Measurements from ENCODE around the gene TMEM245. TPM values are rescaled to one million over a fixed set of nuclear protein-coding genes. Genes with fewer than 3 reads are reported as not detected.

TMEM245 gene
- total RNA-seq, 1 donor from 2014 or later = 85.3 TPM

DNA sequence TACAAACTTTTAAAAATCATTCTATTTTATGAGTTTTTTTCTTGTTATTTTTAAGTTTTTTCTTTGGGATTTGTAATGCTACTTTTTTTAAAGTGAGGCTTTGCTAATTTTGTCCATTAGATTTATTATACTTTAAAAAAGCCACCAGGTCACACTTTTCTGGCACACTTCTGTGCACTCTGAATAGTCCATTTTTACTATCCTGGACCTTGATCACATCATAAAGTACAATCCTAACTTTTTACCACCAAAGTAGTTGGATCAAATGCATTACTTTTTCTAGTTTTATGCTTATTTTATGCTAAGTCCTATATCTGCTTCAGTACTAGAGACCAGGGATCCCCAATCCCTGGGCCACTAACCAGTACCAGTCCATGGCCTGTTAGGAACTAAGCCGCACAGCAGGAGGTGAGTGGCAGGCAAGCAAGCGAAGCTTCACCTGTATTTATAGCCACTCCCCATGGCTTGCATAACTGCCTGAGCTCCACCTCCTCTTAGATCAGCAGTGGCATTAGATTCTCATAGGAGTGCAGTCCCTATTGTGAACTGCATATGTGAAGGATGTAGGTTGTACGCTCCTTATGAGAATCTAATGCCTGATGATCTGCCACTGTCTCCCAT is 31.3 kb upstream of the TMEM245 start:
- no peaks in the 10 kb centered on the region for H4K20me1 ChIP-seq (ENCODE audit: low read depth)
- H2AFZ ChIP-seq (replicated peaks) = no peak overlapping the region
- Mint-ChIP-seq H3K4me3 (no peak overlapping the region), H3K27me3 (ENCODE audit: insufficient read depth, low read depth) (no peaks in the 10 kb centered on the region), H3K9me3 (peaks cover 25% of the 10 kb centered on the region), H3K4me1 (no peaks in the 10 kb centered on the region), H3K36me3 (no peaks in the 10 kb centered on the region), H3K27ac (no peak overlapping the region)
- H3K27me3 ChIP-seq = no peaks in the 10 kb centered on the region
- H3K4me1 ChIP-seq = no peaks in the 10 kb centered on the region
- H3K79me2 ChIP-seq (ENCODE audit: low read depth) = no peaks in the 10 kb centered on the region
- no peak overlapping the region for H3K27ac ChIP-seq
- no peak overlapping the region for H3K9ac ChIP-seq
- no peaks in the 10 kb centered on the region for H3K9me3 ChIP-seq (ENCODE audit: low read depth)
- TF ChIP-seq, protein P1, sequence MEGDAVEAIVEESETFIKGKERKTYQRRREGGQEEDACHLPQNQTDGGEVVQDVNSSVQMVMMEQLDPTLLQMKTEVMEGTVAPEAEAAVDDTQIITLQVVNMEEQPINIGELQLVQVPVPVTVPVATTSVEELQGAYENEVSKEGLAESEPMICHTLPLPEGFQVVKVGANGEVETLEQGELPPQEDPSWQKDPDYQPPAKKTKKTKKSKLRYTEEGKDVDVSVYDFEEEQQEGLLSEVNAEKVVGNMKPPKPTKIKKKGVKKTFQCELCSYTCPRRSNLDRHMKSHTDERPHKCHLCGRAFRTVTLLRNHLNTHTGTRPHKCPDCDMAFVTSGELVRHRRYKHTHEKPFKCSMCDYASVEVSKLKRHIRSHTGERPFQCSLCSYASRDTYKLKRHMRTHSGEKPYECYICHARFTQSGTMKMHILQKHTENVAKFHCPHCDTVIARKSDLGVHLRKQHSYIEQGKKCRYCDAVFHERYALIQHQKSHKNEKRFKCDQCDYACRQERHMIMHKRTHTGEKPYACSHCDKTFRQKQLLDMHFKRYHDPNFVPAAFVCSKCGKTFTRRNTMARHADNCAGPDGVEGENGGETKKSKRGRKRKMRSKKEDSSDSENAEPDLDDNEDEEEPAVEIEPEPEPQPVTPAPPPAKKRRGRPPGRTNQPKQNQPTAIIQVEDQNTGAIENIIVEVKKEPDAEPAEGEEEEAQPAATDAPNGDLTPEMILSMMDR (IDR thresholded peaks at IDR 0.05) = no peak
- TF ChIP-seq EZH2 (IDR thresholded peaks at IDR 0.05) (no peak), EZH2phosphoT487 (IDR thresholded peaks at IDR 0.05) (no peak)
- no peak for DNase-seq (ENCODE audit: low spot score)
- H3K36me3 ChIP-seq = no peaks in the 10 kb centered on the region
- H3K4me3 ChIP-seq = no peak overlapping the region
- no peak overlapping the region for H3K4me2 ChIP-seq
- no peaks in the 10 kb centered on the region for H3F3A ChIP-seq (ENCODE audit: low read depth)

DNA sequence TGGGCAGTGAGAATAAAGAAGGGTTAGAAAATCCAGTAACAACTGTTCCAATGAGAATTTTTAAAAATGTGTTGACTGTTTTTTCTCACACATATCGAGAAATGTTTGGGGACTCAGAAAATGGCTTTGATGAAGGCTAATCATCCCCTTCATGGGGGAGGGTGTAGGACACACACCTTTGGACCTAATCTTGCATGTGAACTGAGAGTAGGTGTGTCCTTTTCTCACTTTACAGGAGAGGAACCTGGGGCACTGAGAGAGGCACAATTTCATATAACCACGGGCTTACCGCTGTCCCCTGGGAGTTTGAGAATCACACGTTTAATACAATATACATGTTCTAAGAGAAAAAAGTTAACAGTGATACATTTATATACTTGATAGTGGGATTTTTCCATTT is 30.0 kb upstream of the TMEM245 start:
- no peak for TF ChIP-seq EZH2 (IDR thresholded peaks at IDR 0.05)
- TF ChIP-seq, protein P1 (IDR thresholded peaks at IDR 0.05) = no peak
- TF ChIP-seq EZH2phosphoT487 (IDR thresholded peaks at IDR 0.05) = no peak
- peaks cover 25% of the 10 kb centered on the region for H3K9me3 Mint-ChIP-seq

DNA sequence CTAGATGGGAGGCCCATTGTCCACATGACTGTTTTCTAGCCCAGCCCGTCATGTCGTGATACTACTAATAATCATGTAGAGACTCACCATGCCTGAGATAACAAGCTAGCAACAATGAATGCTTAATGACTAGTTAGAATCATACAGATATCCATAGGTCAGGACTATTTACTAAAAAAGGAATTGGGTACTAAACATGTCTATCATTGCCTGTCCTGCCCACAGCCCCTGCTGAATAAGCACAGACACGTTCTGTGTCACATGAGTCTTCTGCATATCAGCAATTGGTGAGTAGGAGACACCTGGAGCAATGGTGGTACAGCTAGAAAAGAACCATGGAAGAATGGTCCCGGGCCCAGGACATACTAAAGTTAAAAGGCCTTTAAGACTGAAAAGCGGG is 29.3 kb upstream of the TMEM245 start:
- Mint-ChIP-seq H3K36me3 (no peaks in the 10 kb centered on the region), H3K9me3 (peaks cover 19% of the 10 kb centered on the region), H3K27me3 (ENCODE audit: insufficient read depth, low read depth) (no peaks in the 10 kb centered on the region), H3K4me3 (no peak overlapping the region), H3K27ac (no peak overlapping the region), H3K4me1 (no peaks in the 10 kb centered on the region)
- Histone ChIP-seq H3K9me3 (ENCODE audit: low read depth) (no peaks in the 10 kb centered on the region), H3K36me3 (no peaks in the 10 kb centered on the region), H3K4me1 (no peaks in the 10 kb centered on the region), H2AFZ (replicated peaks) (no peak overlapping the region), H3K27me3 (no peaks in the 10 kb centered on the region), H3F3A (ENCODE audit: low read depth) (no peaks in the 10 kb centered on the region), H3K27ac (no peak overlapping the region), H3K4me2 (no peak overlapping the region), H4K20me1 (ENCODE audit: low read depth) (no peaks in the 10 kb centered on the region), H3K4me3 (no peak overlapping the region), H3K9ac (no peak overlapping the region), H3K79me2 (ENCODE audit: low read depth) (no peaks in the 10 kb centered on the region)
- TF ChIP-seq, protein P1 (IDR thresholded peaks at IDR 0.05) = no peak
- TF ChIP-seq EZH2phosphoT487 (IDR thresholded peaks at IDR 0.05) (no peak), EZH2 (IDR thresholded peaks at IDR 0.05) (no peak)
- DNase-seq (ENCODE audit: low spot score) = no peak

More for the DNA sequence above, 30.0 kb upstream of the TMEM245 start:
- Histone ChIP-seq H2AFZ (replicated peaks) (no peak overlapping the region), H3K4me3 (no peak overlapping the region), H4K20me1 (ENCODE audit: low read depth) (no peaks in the 10 kb centered on the region), H3K4me2 (no peak overlapping the region), H3K9me3 (ENCODE audit: low read depth) (no peaks in the 10 kb centered on the region), H3K4me1 (no peaks in the 10 kb centered on the region), H3F3A (ENCODE audit: low read depth) (no peaks in the 10 kb centered on the region), H3K36me3 (no peaks in the 10 kb centered on the region), H3K27ac (no peak overlapping the region), H3K27me3 (no peaks in the 10 kb centered on the region), H3K79me2 (ENCODE audit: low read depth) (no peaks in the 10 kb centered on the region), H3K9ac (no peak overlapping the region)
- no peaks in the 10 kb centered on the region for H3K36me3 Mint-ChIP-seq
- no peak for DNase-seq (ENCODE audit: low spot score)
- no peaks in the 10 kb centered on the region for H3K27me3 Mint-ChIP-seq (ENCODE audit: insufficient read depth, low read depth)
- H3K4me1 Mint-ChIP-seq = no peaks in the 10 kb centered on the region
- no peak overlapping the region for H3K4me3 Mint-ChIP-seq
- no peak overlapping the region for H3K27ac Mint-ChIP-seq
